ENCODE results near the gene EFHC1. TPM values are rescaled to one million over a fixed set of nuclear protein-coding genes. Genes with fewer than 3 reads are reported as not detected.

EFHC1 gene
- total RNA-seq, 4 donors from 2014 or later = 0.46 to 9.3 (median 1.5) TPM

GRCh38 chr6:52393780-52394179 lies 26.4 kb upstream of the EFHC1 start:
- H3K9me3 ChIP-seq = no peaks in the 10 kb centered on the region
- no peak overlapping the region for H3K27ac ChIP-seq
- H3K36me3 ChIP-seq = no peaks in the 10 kb centered on the region
- intact Hi-C loops (cut with DNase I; ENCODE audit: low total_unique reads) (no loop called here), in situ Hi-C loops (cut with MboI; ENCODE audit: low sequenced_read_pairs in 4 of 4) (no loop called here)
- no peak for ATAC-seq
- no peaks in the 10 kb centered on the region for H3K27me3 ChIP-seq
- TF ChIP-seq POLR2A (IDR thresholded peaks at IDR 0.05) (no peak), CTCF (IDR thresholded peaks at IDR 0.05 in 4 of 5, conservative IDR thresholded peaks at IDR 0.05 in 1 of 5) (no peak)
- DNase-seq = no peak
- peaks cover 0 to 5% of the 10 kb centered on the region in 2 donors for H3K4me1 ChIP-seq
- H3K4me3 ChIP-seq = no peak overlapping the region

- Histone ChIP-seq H3K4me1 (peaks cover 0 to 5% of the 10 kb centered on the region in 2 donors), H3K36me3 (no peaks in the 10 kb centered on the region), H3K27me3 (no peaks in the 10 kb centered on the region), H3K9me3 (no peaks in the 10 kb centered on the region), H3K27ac (no peak overlapping the region), H3K4me3 (no peak overlapping the region)
- ATAC-seq = no peak
- TF ChIP-seq POLR2A (IDR thresholded peaks at IDR 0.05) (no peak), CTCF (IDR thresholded peaks at IDR 0.05 in 4 of 5, conservative IDR thresholded peaks at IDR 0.05 in 1 of 5) (no peak)
- no peak for DNase-seq
- intact Hi-C loops (cut with DNase I; ENCODE audit: low total_unique reads) (no loop called here), in situ Hi-C loops (cut with MboI; ENCODE audit: low sequenced_read_pairs in 4 of 4) (no loop called here)
Measured at GRCh38 chr6:52394251-52394666, 25.9 kb upstream of the EFHC1 start.

- no peak overlapping the region for H3K27ac ChIP-seq
- intact Hi-C loops (cut with DNase I; ENCODE audit: low total_unique reads) = no loop called here
- H3K4me3 ChIP-seq = no peak overlapping the region
- H3K9me3 ChIP-seq = no peaks in the 10 kb centered on the region
- TF ChIP-seq CTCF (IDR thresholded peaks at IDR 0.05 in 4 of 5, conservative IDR thresholded peaks at IDR 0.05 in 1 of 5) (no peak), POLR2A (IDR thresholded peaks at IDR 0.05) (no peak)
- no peak for DNase-seq
- H3K4me1 ChIP-seq = no peaks in the 10 kb centered on the region
- ATAC-seq = no peak
- H3K27me3 ChIP-seq = no peaks in the 10 kb centered on the region
- H3K36me3 ChIP-seq = no peaks in the 10 kb centered on the region
- in situ Hi-C loops (cut with MboI; ENCODE audit: low sequenced_read_pairs in 4 of 4) = no loop called here
Measured at GRCh38 chr6:52395969-52396368, 24.2 kb upstream of the EFHC1 start.

- Histone ChIP-seq H3K36me3 (no peaks in the 10 kb centered on the region), H3K4me1 (no peaks in the 10 kb centered on the region), H3K27ac (no peak overlapping the region), H3K27me3 (no peaks in the 10 kb centered on the region), H3K4me3 (no peak overlapping the region), H3K9me3 (no peaks in the 10 kb centered on the region)
- no peak for DNase-seq
- intact Hi-C loops (cut with DNase I; ENCODE audit: low total_unique reads) = no loop called here
- ATAC-seq = no peak
- in situ Hi-C loops (cut with MboI; ENCODE audit: low sequenced_read_pairs in 4 of 4) = loop anchor here in 2 of 4 donors (25.0 kb wide), 1 partner anchor 588 kb away; the partner anchor contains the start of gene GSTA4 (in 2 of the 2)
- TF ChIP-seq POLR2A (IDR thresholded peaks at IDR 0.05) (no peak), CTCF (IDR thresholded peaks at IDR 0.05 in 4 of 5, conservative IDR thresholded peaks at IDR 0.05 in 1 of 5) (peak; percentile 11 to 57 (median 24))
Measured at GRCh38 chr6:52399511-52400312, 20.4 kb upstream of the EFHC1 start.
